Measurements from ENCODE around the gene TRIM7.

The TRIM7 gene

GRCh38 chr5:181169459-181170236, 35.3 kb downstream of the TRIM7 start:
- DNase-seq: peak; percentile 58

GRCh38 chr5:181168595-181169118, 36.3 kb downstream of the TRIM7 start:
- no peak for DNase-seq

- DNase-seq: no peak
These were observed 37.0 kb downstream of the TRIM7 start for GRCh38 chr5:181167814-181168488.

GRCh38 chr5:181166812-181167733, 37.9 kb downstream of the TRIM7 start:
- peak; percentile 51 for DNase-seq

GRCh38 chr5:181164076-181164952, 40.7 kb downstream of the TRIM7 start:
- no peak for DNase-seq

GRCh38 chr5:181163487-181164075, 41.4 kb downstream of the TRIM7 start:
- DNase-seq: no peak

- no peak for DNase-seq
These were observed 43.3 kb downstream of the TRIM7 start for GRCh38 chr5:181161534-181162175.

- DNase-seq: peak; percentile 72
These were observed 44.1 kb downstream of the TRIM7 start for GRCh38 chr5:181160755-181161533.

- DNase-seq: peak; percentile 39
These were observed 44.7 kb downstream of the TRIM7 start for GRCh38 chr5:181160152-181160754.

- DNase-seq: peak; percentile 61
These were observed 45.5 kb downstream of the TRIM7 start for GRCh38 chr5:181159286-181160151.

GRCh38 chr5:181158869-181159268, 46.1 kb downstream of the TRIM7 start:
- DNase-seq: no peak

- DNase-seq: no peak
These were observed 48.2 kb downstream of the TRIM7 start for GRCh38 chr5:181156758-181157157.

GRCh38 chr5:181153814-181154213, 51.2 kb downstream of the TRIM7 start:
- no peak for DNase-seq

- DNase-seq: peak; percentile 79
These were observed 52.6 kb downstream of the TRIM7 start for GRCh38 chr5:181152406-181152805.

GRCh38 chr5:181151146-181151545, 53.9 kb downstream of the TRIM7 start:
- peak; percentile 39 for DNase-seq

- DNase-seq: no peak
These were observed 54.9 kb downstream of the TRIM7 start for GRCh38 chr5:181149806-181150733.

GRCh38 chr5:181149355-181149754, 55.6 kb downstream of the TRIM7 start:
- DNase-seq: no peak

All from HCEC 1CT (cell line).